GM19467 (cell line): Measurements from ENCODE around the gene INPP5A.

Experiments used
- ATAC-seq: cut with Tn5 transposase; IDR thresholded peaks from one replicate; pipeline ENCODE4 v1.9.1; 2021; ENCODE audit warnings: mild to moderate bottlenecking, moderate library complexity; ENCODE audit not compliant: unreplicated experiment

INPP5A gene

GRCh38 chr10:132608511-132609195 is 71.1 kb downstream of the INPP5A start:
- ATAC-seq: no peak

- ATAC-seq: no peak
These were observed 71.6 kb downstream of the INPP5A start for GRCh38 chr10:132609211-132609610.

- ATAC-seq: no peak
These were observed 72.6 kb downstream of the INPP5A start for GRCh38 chr10:132610071-132610701.

- ATAC-seq: no peak
These were observed 73.7 kb downstream of the INPP5A start for GRCh38 chr10:132611026-132611910.

GRCh38 chr10:132611986-132612385 is 74.4 kb downstream of the INPP5A start:
- ATAC-seq: no peak

- no peak for ATAC-seq
These were observed 75.3 kb downstream of the INPP5A start for GRCh38 chr10:132612571-132613504.

- ATAC-seq: no peak
These were observed 76.2 kb downstream of the INPP5A start for GRCh38 chr10:132613566-132614348.

- ATAC-seq: no peak
These were observed 77.1 kb downstream of the INPP5A start for GRCh38 chr10:132614431-132615340.

- no peak for ATAC-seq
These were observed 78.0 kb downstream of the INPP5A start for GRCh38 chr10:132615341-132616169.

- no peak for ATAC-seq
These were observed 78.8 kb downstream of the INPP5A start for GRCh38 chr10:132616170-132616995.

GRCh38 chr10:132616996-132617736 is 79.6 kb downstream of the INPP5A start:
- no peak for ATAC-seq

GRCh38 chr10:132617737-132618052 is 80.1 kb downstream of the INPP5A start:
- no peak for ATAC-seq

GRCh38 chr10:132618158-132618919 is 80.8 kb downstream of the INPP5A start:
- ATAC-seq: no peak

GRCh38 chr10:132619927-132620326 is 82.3 kb downstream of the INPP5A start:
- ATAC-seq: no peak

- no peak for ATAC-seq
These were observed 86.7 kb downstream of the INPP5A start for GRCh38 chr10:132624061-132624846.
